ENCODE measurements around the gene SLC6A5. TPM values are rescaled to one million over a fixed set of nuclear protein-coding genes. Genes with fewer than 3 reads are reported as not detected.

SLC6A5 gene
- total RNA-seq, 2 donors from 2014 or later, result not detected

- TF ChIP-seq CTCF (IDR thresholded peaks at IDR 0.05) (no peak), POLR2A (IDR thresholded peaks at IDR 0.05) (no peak)
- intact Hi-C loops (cut with DNase I), result no loop called here
- 54 to 61% methylated on average over 3 of the region's 3 CpGs for WGBS, 2 donors
- no peak overlapping the region for H3K27ac ChIP-seq
- DNase-seq, result no peak
- no peaks in the 10 kb centered on the region for H3K9me3 ChIP-seq
- H3K36me3 ChIP-seq (replicated peaks in 1 of 2; ENCODE audit: insufficient read depth in 1 of 2, low read depth in 2 of 2), result no peaks in the 10 kb centered on the region
- H3K27me3 ChIP-seq, result no peaks in the 10 kb centered on the region
- no peaks in the 10 kb centered on the region for H3K4me1 ChIP-seq
- ATAC-seq, result no peak
- no peak overlapping the region for H3K4me3 ChIP-seq
Observed at GRCh38 chr11:20627026-20627425, 27.6 kb downstream of the SLC6A5 start.

GRCh38 chr11:20627701-20628100 is 28.3 kb downstream of the SLC6A5 start:
- Histone ChIP-seq H3K27me3 (no peaks in the 10 kb centered on the region), H3K9me3 (no peaks in the 10 kb centered on the region), H3K4me3 (no peak overlapping the region), H3K36me3 (replicated peaks in 1 of 2; ENCODE audit: insufficient read depth in 1 of 2, low read depth in 2 of 2) (no peaks in the 10 kb centered on the region), H3K27ac (no peak overlapping the region), H3K4me1 (no peaks in the 10 kb centered on the region)
- intact Hi-C loops (cut with DNase I), result no loop called here
- TF ChIP-seq CTCF (IDR thresholded peaks at IDR 0.05) (no peak), POLR2A (IDR thresholded peaks at IDR 0.05) (no peak)
- ATAC-seq (no peak), DNase-seq (no peak)
- WGBS, 2 donors, result 28 to 41% methylated on average over 3 of the region's 3 CpGs

- Histone ChIP-seq H3K27me3 (no peaks in the 10 kb centered on the region), H3K9me3 (no peaks in the 10 kb centered on the region), H3K4me1 (no peaks in the 10 kb centered on the region), H3K27ac (no peak overlapping the region), H3K4me3 (no peak overlapping the region), H3K36me3 (replicated peaks in 1 of 2; ENCODE audit: insufficient read depth in 1 of 2, low read depth in 2 of 2) (no peaks in the 10 kb centered on the region)
- DNase-seq (no peak), ATAC-seq (no peak)
- no peak for TF ChIP-seq CTCF (IDR thresholded peaks at IDR 0.05)
- TF ChIP-seq POLR2A (IDR thresholded peaks at IDR 0.05), result no peak
- WGBS, 2 donors, result 74 to 76% methylated on average over 5 of the region's 5 CpGs
- intact Hi-C loops (cut with DNase I), result no loop called here
Observed at GRCh38 chr11:20631519-20632168, 32.2 kb downstream of the SLC6A5 start.

GRCh38 chr11:20632169-20632532 is 32.7 kb downstream of the SLC6A5 start:
- ATAC-seq, result no peak
- no peaks in the 10 kb centered on the region for H3K27me3 ChIP-seq
- WGBS, 2 donors, result 15 to 26% methylated on average over 1 of the region's 1 CpG
- H3K9me3 ChIP-seq, result no peaks in the 10 kb centered on the region
- no peaks in the 10 kb centered on the region for H3K4me1 ChIP-seq
- DNase-seq, result no peak
- no peaks in the 10 kb centered on the region for H3K36me3 ChIP-seq (replicated peaks in 1 of 2; ENCODE audit: insufficient read depth in 1 of 2, low read depth in 2 of 2)
- no peak overlapping the region for H3K27ac ChIP-seq
- no peak overlapping the region for H3K4me3 ChIP-seq
- no peak for TF ChIP-seq POLR2A (IDR thresholded peaks at IDR 0.05)
- no peak for TF ChIP-seq CTCF (IDR thresholded peaks at IDR 0.05)
- intact Hi-C loops (cut with DNase I), result no loop called here

- no peak overlapping the region for H3K4me3 ChIP-seq
- no peaks in the 10 kb centered on the region for H3K9me3 ChIP-seq
- WGBS, 2 donors, result 86 to 95% methylated on average over 5 of the region's 5 CpGs
- no peaks in the 10 kb centered on the region for H3K27me3 ChIP-seq
- H3K36me3 ChIP-seq (replicated peaks in 1 of 2; ENCODE audit: insufficient read depth in 1 of 2, low read depth in 2 of 2), result no peaks in the 10 kb centered on the region
- intact Hi-C loops (cut with DNase I), result no loop called here
- ATAC-seq, result no peak
- H3K4me1 ChIP-seq, result no peaks in the 10 kb centered on the region
- H3K27ac ChIP-seq, result no peak overlapping the region
- no peak for DNase-seq
- TF ChIP-seq POLR2A (IDR thresholded peaks at IDR 0.05) (no peak), CTCF (IDR thresholded peaks at IDR 0.05) (no peak)
Observed at GRCh38 chr11:20634044-20634443, 34.6 kb downstream of the SLC6A5 start.

Data from body of pancreas (tissue), 4 donors.